ENCODE data around the gene PNLIP.

PNLIP gene

DNA sequence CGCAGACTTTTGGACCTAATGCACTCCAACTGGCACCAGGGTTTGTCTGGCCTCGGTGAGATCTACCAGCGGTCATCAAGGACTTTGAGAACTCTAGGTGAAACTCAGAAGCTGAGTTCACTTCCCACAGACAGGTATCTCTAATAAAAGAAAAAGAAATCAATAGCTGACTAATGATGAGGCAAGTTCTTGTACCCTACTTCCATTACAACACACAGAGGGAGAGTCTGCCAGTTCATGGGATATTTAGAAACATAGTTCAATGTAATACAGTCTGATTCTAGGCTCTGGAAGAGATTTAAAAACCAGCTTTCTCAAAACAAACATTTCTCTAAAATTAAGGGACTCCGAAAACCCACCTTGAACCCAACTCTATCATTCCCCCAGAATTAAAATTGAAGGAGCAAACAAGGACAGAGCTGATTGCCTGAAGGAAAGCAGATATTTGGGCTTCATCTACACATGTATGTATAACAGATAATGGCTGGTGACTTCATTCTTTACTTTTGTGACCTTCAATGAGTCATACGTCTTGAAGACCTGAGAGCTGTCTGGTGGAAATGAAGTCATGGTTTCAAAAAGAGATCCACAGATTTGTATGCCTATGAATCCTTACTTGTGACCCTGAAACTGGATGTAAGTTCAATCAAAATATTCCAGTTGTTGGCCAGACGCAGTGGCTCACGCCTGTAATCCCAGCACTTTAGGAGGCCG is 42.3 kb downstream of the PNLIP start:
- no peak for DNase-seq

- no peak for DNase-seq
Observed at GRCh38 chr10:116588995-116589394, 43.3 kb downstream of the PNLIP start.

GRCh38 chr10:116589926-116590325 is 44.2 kb downstream of the PNLIP start:
- no peak for DNase-seq

DNA sequence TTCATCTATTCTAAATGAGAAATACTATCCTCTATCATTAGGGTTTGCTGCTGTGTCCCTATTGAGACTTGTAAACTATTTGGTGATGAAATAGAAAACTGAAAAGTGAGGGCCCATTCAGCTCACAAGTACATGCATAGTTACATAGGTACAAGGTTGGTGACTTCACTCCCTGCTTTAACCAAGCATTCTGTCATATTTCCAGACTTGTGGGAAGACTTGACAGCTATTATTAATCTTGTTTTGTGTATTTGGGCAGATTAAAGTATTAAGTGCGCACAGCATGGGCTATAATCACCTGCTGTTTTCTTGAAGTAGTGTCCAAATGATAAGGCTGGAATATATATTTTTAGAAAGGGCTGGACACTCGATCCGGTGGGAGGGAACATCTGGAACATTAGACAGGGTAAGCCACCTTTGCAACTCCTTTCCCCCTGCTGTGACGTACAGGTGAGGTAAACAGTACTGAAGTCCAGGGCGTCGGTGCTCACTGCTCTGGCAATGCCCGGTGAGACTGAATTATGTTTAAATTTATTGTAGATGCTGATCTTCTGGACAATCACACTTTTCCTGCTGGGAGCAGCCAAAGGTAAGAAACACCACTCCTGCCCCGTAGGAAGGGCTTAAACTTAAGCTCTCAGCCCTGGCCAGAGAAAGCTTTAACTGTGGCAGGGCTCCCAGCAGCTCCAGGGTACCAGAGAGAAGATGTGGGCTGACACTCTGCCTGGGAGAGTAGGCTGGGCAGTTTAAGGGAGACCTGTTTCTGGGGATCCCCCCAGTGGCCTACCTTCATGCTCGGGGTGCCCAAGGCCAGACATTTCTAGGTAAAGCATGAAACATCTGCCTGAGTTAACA is 45.1 kb downstream of the PNLIP start, which contains the start of gene PNLIPRP1:
PNLIPRP1 (plus strand) TSS at position 370 of the 855 bp plus-strand sequence; CDS start at position 541, 171 bp downstream.
- DNase-seq, result no peak

- no peak for DNase-seq
Observed at GRCh38 chr10:116593139-116593740, 47.5 kb downstream of the PNLIP start.

DNA sequence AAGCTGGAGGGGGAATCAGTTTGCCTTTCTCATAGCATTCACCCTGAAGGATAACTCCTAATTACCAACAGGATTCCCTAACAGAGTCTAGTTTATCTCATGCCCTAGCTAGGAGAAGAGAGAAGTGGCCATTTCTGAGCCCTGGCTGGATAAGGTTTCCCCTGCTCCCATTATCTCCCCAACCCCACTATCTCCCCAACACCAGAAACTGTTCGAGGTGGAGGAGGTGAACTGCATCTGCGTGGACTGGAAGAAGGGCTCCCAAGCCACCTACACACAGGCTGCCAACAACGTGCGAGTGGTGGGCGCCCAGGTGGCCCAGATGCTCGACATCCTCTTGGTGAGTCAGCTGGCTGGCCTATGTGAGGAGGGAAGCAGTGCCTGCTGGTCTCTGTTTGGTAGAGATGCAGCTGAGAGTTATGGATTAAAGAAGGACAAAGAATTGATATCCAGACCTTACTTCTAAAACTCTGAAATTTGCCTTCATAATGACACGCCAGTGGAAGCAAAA is 48.8 kb downstream of the PNLIP start:
- DNase-seq, result no peak

- DNase-seq, result no peak
Observed at GRCh38 chr10:116596062-116596461, 50.3 kb downstream of the PNLIP start.

- no peak for DNase-seq
Observed at GRCh38 chr10:116597543-116597942, 51.8 kb downstream of the PNLIP start.

- DNase-seq, result no peak
Observed at GRCh38 chr10:116598329-116598728, 52.6 kb downstream of the PNLIP start.

DNA sequence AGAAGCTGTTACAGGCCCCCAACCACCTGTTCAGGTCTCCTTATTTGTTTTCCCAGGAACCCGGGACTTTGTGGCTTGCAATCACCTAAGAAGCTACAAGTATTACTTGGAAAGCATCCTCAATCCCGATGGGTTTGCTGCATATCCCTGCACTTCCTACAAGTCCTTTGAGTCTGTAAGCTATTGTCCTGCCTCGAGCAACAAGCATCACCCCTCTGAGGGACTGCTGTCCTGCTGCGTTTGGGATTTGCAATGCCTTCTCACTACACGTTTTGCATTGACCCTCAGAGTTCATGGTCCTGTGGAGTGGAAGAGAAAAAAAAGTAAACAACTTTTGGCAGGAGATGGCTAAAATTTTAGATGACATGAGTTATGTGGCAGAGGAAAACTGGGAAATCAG is 54.3 kb downstream of the PNLIP start:
- no peak for DNase-seq

DNA sequence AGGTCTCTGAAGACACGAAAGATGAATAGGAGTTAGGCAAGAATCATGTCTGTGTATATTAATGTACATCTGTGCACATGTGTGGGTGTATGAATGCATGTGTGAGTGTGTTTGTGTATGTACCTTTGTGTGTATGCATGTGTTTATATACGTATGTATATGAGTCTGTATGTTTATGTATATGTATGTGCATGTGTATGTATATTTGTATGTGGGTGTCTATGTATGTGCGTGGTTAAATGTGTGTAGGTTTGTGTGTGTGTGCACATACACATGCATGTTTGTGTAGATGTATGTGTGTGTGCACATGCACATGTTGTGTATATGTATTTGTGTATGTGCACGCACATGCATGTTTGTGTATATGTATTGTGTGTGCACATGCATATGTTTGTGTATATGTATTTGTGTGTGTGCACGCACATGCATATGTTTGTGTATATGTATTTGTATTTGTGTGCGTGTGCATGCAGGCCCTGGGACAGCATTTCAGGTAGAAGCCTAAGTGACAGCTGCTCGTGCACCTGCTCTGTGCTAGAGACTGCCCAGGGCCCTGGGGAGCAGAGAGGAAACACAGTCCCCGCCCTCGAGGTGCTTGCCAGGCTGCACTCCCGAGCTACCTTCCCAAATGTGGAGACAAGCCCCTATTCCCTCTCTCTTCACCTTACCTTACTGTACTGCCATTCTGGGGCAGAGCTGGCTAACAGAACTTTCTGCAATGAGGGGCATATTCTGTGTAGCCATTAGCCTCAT is 57.1 kb downstream of the PNLIP start:
- no peak for DNase-seq

GRCh38 chr10:116606061-116606483 is 60.3 kb downstream of the PNLIP start:
- no peak for DNase-seq

DNA sequence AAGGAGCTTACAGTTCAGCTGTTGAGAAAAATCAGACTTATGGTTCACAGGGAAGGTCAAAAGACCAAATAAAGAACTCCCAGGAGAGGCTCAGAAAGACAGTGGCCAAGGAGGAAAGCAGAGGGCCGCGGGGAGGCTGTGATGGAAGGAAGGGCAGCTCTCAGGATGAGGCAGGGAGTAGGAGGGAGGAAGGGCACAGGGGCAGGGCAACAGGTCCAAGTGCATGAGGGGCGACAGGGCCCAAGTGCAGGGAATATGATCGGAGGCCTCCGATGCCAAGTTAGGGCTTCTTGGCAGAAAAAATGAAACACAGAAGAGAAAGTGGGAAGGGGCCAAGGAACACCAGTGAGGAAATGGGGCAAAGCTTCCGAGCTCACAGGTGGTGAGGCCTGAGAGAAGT is 61.6 kb downstream of the PNLIP start:
- DNase-seq, result no peak

GRCh38 chr10:116608686-116609594 is 63.2 kb downstream of the PNLIP start:
- peak; percentile 35 for DNase-seq

DNA sequence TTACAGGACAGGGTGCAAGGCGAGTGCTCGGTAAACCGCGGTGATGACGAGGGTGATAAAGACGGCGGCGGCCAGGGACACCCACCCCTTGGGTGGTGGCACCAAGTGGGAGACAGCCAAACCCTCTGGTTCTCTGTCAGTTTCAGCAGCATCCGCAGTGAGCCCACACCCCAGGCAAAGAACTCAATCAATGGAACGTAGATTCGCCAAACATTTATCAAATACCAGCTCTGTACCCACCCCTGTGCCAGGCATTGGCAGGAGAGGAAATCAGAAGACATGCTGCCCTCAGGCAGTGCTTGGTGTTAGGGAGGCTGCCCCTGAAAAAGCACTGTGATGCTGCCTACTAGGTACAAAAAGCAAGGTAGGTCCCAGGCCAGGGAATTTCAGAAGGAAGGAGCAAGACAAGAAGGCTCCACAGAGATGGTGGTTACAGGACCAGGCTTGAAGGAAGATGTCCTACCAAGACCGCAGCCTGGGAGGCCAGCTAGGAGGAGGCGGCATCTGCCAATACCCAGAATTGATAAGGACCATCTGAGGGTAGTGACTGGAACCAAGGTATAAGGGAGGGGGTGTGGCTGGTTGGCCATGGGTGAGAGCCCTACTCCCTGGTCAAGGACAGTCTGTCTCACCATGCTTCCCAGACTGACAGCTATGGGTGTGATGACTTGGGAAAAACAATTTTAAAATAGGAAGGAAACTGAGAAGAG is 64.9 kb downstream of the PNLIP start:
- DNase-seq, result no peak

GRCh38 chr10:116611153-116611545 is 65.4 kb downstream of the PNLIP start:
- no peak for DNase-seq

DNA sequence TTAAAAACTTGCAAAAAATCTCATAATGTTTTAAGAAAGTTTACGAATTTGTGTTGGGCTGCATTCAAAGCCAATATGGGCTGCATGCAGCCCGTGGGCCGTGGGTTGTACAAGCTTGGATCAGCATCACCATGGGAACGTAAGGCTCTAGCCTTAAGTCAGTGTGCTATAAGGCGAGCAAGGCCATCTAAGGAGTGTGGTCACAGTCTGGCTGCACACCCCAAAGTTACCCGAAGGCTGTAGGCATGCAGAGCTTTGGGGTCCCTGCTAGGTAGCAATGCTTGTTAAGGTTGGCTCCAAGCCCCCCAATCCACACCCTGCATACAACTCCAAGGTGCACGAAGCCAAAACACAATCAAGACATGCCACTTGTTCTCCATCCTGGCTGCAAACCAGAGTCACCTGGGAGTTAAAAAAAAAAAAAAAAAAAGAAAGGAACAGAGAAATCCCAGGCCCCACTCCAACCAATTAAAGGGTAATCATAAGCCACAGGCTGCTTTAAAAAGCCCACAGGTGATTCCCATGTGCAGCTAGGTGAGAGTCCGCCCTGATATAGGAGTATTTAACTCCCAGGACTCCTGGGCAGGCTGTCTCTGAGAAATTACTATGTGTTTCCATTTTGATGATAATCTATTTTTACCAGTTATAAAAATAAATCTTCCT is 66.5 kb downstream of the PNLIP start:
- DNase-seq, result no peak

- no peak for DNase-seq
Observed at GRCh38 chr10:116613471-116613870, 67.7 kb downstream of the PNLIP start.

DNA sequence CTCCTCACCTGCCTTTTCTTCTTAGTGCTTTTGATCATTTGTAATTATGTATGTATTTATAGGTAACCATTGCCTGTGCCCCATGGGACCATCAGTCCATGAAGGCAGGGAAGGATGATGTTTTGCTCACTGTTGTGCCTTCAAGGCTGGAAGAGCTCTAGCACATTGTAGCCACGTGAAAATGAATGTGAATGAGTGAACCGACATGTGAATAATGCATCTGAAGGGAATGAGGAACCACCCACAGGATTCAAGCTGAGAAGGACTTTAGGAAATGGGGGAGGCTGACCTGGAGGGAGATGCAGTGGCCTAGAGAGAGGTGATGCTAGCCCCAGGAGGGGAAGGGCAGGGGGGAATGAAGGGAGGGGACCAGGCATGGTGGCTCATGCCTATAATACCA is 69.1 kb downstream of the PNLIP start:
- no peak for DNase-seq

DNA sequence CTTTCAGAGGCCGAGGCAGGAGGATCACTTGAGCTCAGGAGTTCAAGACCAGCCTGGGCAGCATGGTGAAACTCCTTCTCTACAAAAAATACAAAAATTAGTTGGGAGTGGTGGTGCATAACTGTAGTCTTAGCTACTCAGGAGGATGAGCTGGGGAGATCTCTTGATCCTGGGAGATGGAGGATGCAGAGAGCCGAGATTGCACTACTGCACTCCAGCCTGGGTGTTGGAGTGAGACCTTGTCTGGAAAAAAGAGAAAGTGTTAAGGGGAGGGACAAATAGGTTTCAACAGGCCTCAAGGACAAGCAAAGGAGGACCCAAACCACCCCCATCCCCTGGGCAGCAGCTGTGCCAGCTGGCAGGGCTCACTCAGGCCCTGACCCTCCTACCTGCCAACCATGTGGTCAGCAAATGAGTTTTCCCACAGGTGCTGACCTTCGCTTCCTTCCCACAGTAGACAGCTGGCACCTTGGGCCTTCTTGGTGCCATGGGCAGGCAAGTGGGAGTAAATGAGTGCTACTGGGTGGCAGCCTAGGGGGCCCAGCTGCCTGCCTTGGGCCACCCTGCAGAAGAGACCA is 69.6 kb downstream of the PNLIP start:
- no peak for DNase-seq
